ENCODE results near the gene ALCAM. TPM values are rescaled to one million over a fixed set of nuclear protein-coding genes. Genes with fewer than 3 reads are reported as not detected.

ALCAM gene
- total and polyA plus RNA-seq, 2 of the 8 experiments (the other 6 are each of a cell fraction or from before 2014, with no cell fraction given): 10.8 to 33.0 TPM

- TF ChIP-seq CHD7 (IDR thresholded peaks at IDR 0.05; ENCODE audit: insufficient replicate concordance, low read length): no peak
- no peak for TF ChIP-seq KDM4A (IDR thresholded peaks at IDR 0.05; ENCODE audit: low read depth, low read length, severe bottlenecking)
- no peak for TF ChIP-seq SP1 (IDR thresholded peaks at IDR 0.05; ENCODE audit: low read depth, low read length)
- no peak for TF ChIP-seq CTBP2 (IDR thresholded peaks at IDR 0.05; ENCODE audit: borderline replicate concordance, insufficient read depth, insufficient read length, low read length)
- no peak for TF ChIP-seq CHD1 (IDR thresholded peaks at IDR 0.05; ENCODE audit: low read depth, low read length)
- no peak for TF ChIP-seq TBP (IDR thresholded peaks at IDR 0.05; ENCODE audit: low read depth, low read length)
- no peak for TF ChIP-seq POU5F1 (IDR thresholded peaks at IDR 0.05; ENCODE audit: low read depth, low read length)
Measured at GRCh38 chr3:105463620-105464019, 96.9 kb downstream of the ALCAM start (continued).

Measured in H1 (cell line).